ENCODE data around the gene SYK.
"Not testable (repeated sequence)": the region's sequence is repeated elsewhere in the genome, so short reads cannot be mapped to it uniquely, and the experiment has no call there.

Gene SYK

DNA sequence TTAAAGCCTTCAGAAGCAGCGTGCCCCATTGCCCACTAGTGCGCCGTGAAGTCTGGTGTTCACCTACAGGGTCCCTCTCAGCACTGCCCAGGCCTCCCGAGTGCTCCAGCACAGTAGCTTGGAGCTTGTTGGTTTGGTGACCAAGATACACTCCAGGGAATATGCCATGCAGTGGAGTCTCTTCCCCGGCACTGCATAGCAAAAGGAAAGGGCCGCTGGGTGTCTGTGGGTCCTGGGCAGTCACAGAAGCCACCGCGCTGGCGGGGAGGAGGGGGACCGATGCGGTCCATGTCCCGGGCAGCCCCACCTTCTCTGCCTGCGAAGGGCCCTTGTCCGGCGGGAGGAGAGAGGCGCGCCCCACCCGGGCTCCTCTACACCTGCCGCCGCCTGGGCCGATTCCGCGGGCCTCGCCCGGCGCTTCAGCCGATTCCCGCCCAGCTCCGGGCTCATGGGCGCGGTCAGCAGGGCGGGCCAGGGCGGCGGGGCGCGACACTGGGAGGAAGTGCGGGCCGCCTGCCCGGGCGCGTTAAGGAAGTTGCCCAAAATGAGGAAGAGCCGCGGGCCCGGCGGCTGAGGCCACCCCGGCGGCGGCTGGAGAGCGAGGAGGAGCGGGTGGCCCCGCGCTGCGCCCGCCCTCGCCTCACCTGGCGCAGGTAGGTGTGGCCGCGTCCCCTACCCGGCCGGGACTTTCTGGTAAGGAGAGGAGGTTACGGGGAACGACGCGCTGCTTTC is at the start of gene SYK:
SYK (plus strand) TSS at position 579 of the 732 bp plus-strand sequence. CDS start 42,080 bp downstream, outside the sequence.
- peak; percentile 83 for DNase-seq
- in situ Hi-C loops (cut with MboI; ENCODE audit: low pct_unique_long_range_greater_than_20kb, low sequenced_read_pairs), result no loop called here

GRCh38 chr9:90755514-90756371 is 45.9 kb upstream of the SYK start:
- DNase-seq, result peak; percentile 48
- in situ Hi-C loops (cut with MboI; ENCODE audit: low pct_unique_long_range_greater_than_20kb, low sequenced_read_pairs), result not testable (repeated sequence)

GRCh38 chr9:90760577-90760976 is 41.0 kb upstream of the SYK start:
- DNase-seq; in situ Hi-C loops (cut with MboI; ENCODE audit: low pct_unique_long_range_greater_than_20kb, low sequenced_read_pairs): not testable (repeated sequence)

- DNase-seq, result no peak
- in situ Hi-C loops (cut with MboI; ENCODE audit: low pct_unique_long_range_greater_than_20kb, low sequenced_read_pairs), result no loop called here
Observed at GRCh38 chr9:90766731-90767130, 34.9 kb upstream of the SYK start.

DNA sequence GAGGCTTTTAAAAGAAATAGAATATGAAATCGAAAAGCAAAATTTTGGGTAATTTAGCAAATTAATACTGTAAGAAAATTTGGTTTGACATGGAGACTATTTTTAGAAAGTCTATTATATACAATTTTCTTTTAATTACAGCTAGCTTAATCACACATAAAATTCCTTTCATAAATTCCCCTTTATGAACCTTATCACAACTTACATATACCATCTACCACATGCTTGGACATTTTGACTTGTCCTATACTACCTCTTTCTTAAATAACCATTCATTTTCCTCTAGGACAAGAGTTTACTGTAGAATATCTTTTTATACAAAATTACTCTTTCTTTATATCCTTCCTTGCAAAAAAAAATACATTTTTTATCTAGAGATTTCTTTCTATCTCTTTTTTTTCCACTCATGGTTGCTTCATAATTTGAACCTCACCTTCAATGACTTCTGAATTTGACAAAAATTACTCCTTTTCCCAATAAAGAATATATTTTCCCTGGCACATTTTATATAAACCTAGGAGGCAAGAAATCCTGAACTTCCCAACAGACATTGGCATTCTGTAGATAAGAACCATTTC is 34.0 kb upstream of the SYK start:
- DNase-seq, result no peak
- in situ Hi-C loops (cut with MboI; ENCODE audit: low pct_unique_long_range_greater_than_20kb, low sequenced_read_pairs), result no loop called here

DNA sequence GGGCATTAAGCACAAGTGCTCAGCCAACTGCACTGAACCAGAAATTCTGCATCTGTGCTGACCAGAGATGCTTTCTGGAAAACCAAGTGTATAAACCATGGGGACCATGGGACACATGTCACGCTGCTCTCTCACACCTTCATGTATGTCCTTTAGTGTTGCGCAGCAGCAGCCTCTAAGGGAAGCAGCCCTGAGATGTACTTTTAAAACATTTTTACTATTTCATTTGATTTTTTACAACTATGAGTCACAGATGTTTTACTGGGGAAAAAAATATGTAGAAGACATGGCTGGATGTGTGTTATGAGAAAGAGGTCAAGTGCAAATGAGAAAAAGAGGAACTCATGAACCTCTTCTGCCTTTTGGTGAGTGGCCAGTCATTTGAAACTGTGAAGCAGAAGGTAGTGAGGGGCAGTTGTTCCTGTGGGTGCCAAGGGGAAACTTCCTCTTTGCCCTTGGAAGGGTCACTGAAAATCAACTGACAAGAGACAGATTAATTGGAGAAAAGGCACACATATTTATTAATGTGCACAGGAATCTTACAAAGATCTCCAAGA is 31.4 kb upstream of the SYK start:
- DNase-seq, result peak; percentile 25
- in situ Hi-C loops (cut with MboI; ENCODE audit: low pct_unique_long_range_greater_than_20kb, low sequenced_read_pairs), result no loop called here

DNA sequence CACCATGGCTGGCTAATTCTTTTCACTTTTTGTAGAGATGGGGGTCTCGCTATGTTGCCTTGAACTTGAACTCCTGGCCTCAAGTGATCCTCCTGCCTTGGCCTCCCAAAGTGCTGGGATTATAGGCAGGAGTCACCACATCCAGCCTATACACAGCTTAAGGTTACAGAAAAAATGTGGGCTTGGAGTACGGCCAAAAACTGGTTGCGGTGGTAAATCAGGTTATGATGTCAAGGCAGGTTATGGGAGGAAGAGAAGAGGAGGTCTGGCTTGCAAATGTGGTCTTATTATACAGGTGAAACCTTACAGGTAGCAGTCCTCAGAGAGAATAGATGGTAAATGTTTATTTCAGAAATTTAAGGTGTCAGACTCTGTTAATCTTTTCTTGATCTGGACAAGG is 30.7 kb upstream of the SYK start:
- in situ Hi-C loops (cut with MboI; ENCODE audit: low pct_unique_long_range_greater_than_20kb, low sequenced_read_pairs), result no loop called here
- DNase-seq, result no peak

- DNase-seq, result no peak
- in situ Hi-C loops (cut with MboI; ENCODE audit: low pct_unique_long_range_greater_than_20kb, low sequenced_read_pairs), result no loop called here
Observed at GRCh38 chr9:90772386-90772785, 29.2 kb upstream of the SYK start.

DNA sequence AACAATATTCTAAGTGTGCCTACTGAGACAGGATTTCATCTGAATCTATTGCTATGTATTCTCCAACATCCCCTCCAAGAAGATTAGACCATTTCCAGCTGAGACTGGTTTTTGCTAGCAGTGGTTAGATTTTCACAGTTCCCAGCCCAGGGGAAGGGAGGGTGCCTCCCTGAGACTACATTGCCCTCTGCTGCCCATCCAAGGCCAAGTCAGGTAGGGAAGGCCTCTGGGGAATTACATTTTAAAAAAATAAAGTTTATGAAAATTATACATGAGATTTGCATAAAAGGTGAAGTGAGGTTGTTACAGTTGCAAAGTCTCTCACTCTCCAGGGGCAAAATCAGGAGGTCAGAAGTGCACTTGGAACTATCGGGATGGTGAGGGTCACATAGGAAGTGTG is 28.0 kb upstream of the SYK start:
- peak; percentile 39 for DNase-seq
- in situ Hi-C loops (cut with MboI; ENCODE audit: low pct_unique_long_range_greater_than_20kb, low sequenced_read_pairs), result no loop called here

DNA sequence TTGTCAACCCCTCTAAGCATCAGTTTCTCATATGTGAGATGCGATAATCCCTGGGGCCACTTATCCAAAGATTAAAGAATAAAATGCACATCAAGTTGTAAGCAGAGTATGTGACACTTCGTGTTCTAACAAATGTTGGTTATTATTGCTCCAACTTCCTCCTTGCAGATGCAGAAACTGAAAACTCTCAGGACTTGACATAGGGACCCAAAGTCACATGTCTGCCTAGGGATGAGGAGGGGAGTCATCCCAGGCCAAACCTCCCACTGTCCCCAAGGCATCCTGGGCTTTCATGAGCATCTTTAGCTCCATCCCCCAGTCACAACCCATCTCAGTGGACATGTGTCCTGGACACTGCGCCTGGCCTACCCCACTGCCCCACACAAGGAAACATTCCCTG is 27.5 kb upstream of the SYK start:
- DNase-seq, result no peak
- in situ Hi-C loops (cut with MboI; ENCODE audit: low pct_unique_long_range_greater_than_20kb, low sequenced_read_pairs), result no loop called here

DNA sequence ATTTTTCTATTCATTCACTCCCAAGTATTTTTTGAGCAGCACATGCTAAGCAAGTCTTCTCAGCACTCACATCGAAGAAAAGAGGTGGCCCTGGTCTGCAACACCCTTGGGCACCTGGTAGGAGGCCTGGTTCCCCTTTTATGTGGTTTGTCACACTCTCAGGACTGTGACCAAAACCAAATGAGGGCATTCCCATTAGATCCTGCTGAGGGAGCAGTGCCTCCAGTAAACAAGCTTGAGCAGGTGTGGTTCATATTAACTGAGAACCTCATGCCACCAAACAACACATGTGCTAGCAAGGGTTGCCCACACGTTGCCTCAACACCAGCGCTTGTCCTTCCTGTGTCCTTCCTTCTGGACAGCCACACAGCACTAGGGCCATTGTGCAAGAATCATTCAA is 26.9 kb upstream of the SYK start:
- peak; percentile 64 for DNase-seq
- in situ Hi-C loops (cut with MboI; ENCODE audit: low pct_unique_long_range_greater_than_20kb, low sequenced_read_pairs), result no loop called here

DNA sequence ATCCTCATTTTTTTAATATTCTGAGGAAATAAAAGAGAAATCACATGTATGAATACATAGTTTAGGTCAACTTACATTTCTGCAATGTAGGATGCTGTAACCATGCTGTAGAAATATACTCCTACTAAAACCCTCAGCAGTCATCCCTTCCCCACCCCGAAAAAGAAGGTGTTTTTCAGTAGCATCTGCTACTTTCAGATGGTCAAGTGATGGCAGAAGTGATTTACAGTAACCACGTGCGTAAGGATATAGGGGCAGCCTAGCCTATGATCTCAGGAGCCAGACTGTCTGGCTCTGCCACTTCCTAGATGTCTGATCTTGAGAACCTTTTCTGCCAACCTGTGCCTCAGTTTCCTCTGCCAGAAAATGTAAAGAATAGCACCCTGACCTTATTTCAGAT is 26.0 kb upstream of the SYK start:
- no peak for DNase-seq
- in situ Hi-C loops (cut with MboI; ENCODE audit: low pct_unique_long_range_greater_than_20kb, low sequenced_read_pairs), result no loop called here

- DNase-seq, result no peak
- in situ Hi-C loops (cut with MboI; ENCODE audit: low pct_unique_long_range_greater_than_20kb, low sequenced_read_pairs), result no loop called here
Observed at GRCh38 chr9:90778746-90779145, 22.9 kb upstream of the SYK start.

GRCh38 chr9:90783552-90783951 is 18.1 kb upstream of the SYK start:
- DNase-seq, result no peak
- in situ Hi-C loops (cut with MboI; ENCODE audit: low pct_unique_long_range_greater_than_20kb, low sequenced_read_pairs), result no loop called here

DNA sequence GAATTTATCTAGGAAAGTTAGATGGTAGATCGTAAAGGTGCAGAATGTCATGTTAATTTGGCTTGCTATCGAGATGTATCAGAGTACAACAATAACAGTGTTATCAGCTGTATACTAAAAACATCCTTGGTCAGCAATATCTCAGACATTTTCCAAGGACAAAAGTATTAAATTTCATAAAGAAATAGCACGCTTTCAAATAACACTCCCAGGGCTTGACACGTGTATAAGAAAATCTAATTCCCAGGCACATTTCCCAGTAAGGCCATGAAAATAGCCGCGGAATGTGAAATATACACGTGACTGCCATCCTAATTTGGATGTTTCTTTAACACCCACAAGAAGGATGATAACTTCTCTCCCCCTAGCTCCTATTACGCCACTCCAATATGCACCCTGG is 17.7 kb upstream of the SYK start:
- no peak for DNase-seq
- in situ Hi-C loops (cut with MboI; ENCODE audit: low pct_unique_long_range_greater_than_20kb, low sequenced_read_pairs), result no loop called here

GRCh38 chr9:90787771-90788460 is 13.7 kb upstream of the SYK start:
- DNase-seq, result no peak
- in situ Hi-C loops (cut with MboI; ENCODE audit: low pct_unique_long_range_greater_than_20kb, low sequenced_read_pairs), result no loop called here

DNA sequence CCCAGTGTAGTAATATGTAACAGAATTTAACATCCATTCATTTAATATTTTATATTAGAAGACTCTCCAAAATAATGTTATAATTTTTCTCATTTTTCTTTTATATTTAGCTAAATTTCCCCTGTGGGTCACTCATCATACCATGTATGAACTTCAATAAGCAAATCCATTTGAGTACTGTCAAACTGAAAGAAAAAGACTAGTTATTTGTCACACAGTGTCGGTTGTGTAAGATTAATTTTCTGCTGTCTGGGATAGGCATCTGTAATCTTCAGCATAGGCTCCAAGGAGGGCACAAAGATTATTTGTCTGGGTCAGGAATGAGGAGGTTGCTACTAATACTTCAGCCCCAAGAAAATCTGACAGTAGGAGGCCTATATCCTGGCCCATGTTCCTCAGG is 13.1 kb upstream of the SYK start:
- in situ Hi-C loops (cut with MboI; ENCODE audit: low pct_unique_long_range_greater_than_20kb, low sequenced_read_pairs); DNase-seq: not testable (repeated sequence)

GRCh38 chr9:90789408-90789807 is 12.2 kb upstream of the SYK start:
- in situ Hi-C loops (cut with MboI; ENCODE audit: low pct_unique_long_range_greater_than_20kb, low sequenced_read_pairs), result no loop called here

GRCh38 chr9:90789862-90790261 is 11.8 kb upstream of the SYK start:
- no peak for DNase-seq
- in situ Hi-C loops (cut with MboI; ENCODE audit: low pct_unique_long_range_greater_than_20kb, low sequenced_read_pairs), result no loop called here

More at GRCh38 chr9:90789408-90789807, 12.2 kb upstream of the SYK start:
- DNase-seq, result no peak
